OCI-M2 (cell line): Measurements from ENCODE around the gene TSHZ1.

Source experiments
- DNase-seq: peaks from one replicate; lab custom pipeline; 2025; ENCODE audit not compliant: unreplicated experiment; lab: John Stamatoyannopoulos, UW

The TSHZ1 gene, protein sequence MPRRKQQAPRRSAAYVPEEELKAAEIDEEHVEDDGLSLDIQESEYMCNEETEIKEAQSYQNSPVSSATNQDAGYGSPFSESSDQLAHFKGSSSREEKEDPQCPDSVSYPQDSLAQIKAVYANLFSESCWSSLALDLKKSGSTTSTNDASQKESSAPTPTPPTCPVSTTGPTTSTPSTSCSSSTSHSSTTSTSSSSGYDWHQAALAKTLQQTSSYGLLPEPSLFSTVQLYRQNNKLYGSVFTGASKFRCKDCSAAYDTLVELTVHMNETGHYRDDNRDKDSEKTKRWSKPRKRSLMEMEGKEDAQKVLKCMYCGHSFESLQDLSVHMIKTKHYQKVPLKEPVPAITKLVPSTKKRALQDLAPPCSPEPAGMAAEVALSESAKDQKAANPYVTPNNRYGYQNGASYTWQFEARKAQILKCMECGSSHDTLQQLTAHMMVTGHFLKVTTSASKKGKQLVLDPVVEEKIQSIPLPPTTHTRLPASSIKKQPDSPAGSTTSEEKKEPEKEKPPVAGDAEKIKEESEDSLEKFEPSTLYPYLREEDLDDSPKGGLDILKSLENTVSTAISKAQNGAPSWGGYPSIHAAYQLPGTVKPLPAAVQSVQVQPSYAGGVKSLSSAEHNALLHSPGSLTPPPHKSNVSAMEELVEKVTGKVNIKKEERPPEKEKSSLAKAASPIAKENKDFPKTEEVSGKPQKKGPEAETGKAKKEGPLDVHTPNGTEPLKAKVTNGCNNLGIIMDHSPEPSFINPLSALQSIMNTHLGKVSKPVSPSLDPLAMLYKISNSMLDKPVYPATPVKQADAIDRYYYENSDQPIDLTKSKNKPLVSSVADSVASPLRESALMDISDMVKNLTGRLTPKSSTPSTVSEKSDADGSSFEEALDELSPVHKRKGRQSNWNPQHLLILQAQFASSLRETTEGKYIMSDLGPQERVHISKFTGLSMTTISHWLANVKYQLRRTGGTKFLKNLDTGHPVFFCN (N-terminal part only)

DNA sequence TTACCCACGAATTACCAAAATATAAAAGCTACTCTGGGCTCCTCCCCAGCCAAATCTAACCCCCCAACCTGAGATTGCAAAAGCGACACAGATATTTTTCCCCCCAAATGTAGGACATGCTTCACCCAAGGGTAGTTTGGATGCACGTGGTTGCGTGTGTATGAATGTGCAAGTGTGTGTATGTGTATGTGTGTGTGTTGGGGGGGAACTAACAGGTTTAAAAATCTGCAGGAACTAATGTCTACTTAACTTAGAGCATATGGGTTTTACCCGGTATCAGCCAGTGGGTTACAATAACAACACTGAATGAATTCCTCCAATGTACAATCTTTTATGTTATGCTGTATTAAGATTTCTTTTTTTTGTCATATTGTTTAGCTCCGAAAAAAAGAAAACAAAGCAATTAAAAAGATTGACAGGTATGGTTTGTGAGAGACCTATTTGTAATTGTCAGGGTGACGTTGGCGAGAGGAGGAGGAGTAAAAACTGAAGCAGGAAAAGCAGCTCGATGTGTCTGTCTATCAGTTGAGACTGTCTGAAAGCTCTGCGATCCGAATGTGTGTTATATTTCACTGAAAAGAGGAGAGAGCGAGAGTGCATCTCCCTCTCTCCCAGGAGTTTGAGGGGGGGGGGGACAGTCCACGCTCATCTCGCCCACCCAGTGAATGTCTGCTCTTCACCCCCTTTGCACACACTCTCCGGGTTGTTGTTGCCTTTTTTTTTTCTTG is at the start of gene TSHZ1:
Gene TSHZ1 (plus strand): TSS at position 524 of the 728 bp plus-strand sequence. CDS start 1,080 bp downstream, outside the sequence.
- peak; percentile 8 for DNase-seq

DNA sequence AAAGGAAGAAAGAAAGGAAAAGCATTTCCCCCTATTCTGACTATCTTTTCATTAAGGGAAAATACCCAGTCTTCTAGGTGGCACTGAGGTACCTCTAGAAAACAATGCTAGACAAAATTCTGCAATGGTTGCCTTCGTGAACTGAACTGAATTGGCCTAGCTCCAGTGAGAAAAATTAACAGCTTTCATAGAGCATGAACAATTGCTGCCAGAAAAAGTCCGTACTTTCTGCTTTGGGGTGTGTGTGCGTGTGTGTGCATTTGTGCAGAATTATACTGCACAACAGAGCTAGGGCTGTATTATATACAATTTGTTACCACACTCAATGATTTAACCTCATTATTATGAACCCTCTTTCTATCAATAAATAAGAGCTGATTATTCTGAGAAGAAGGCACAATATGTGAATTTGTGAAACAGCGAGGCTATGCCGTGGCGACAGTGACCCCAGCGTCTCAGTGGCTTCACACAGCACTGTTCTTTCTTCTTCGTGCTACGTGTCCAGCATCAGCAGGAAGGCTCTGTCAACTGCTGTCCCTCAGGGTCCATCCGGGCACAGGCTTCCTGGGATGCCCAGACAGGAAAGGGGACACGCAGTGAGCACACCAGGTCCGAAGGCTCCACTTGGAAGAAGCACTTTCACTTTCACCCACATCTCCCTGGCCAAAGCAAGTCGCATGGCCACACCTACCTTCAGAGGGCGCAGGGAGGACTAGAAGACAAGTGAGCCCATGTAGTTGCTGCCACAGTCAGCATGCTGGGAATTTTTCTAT is 49.2 kb upstream of the TSHZ1 start:
- no peak for DNase-seq

DNA sequence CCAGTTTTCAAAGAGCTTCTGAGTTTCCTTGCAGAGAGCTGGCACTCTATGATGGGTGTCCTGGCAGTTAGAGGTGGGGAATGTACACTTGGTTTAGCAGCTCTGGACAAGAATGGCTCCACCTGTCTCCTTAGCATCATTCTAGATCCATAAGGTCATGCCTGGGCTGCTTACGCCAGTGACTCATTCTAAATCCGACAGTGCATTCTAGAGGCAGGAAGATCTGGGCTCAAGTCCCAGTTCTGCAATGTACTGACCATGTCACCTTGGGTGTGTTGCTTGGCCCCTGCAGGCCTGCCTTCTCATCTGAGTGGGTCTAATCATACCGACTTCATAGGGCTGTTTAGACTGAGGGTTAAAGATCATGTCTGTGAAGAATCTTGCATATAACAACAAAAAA is 48.1 kb upstream of the TSHZ1 start:
- no peak for DNase-seq

DNA sequence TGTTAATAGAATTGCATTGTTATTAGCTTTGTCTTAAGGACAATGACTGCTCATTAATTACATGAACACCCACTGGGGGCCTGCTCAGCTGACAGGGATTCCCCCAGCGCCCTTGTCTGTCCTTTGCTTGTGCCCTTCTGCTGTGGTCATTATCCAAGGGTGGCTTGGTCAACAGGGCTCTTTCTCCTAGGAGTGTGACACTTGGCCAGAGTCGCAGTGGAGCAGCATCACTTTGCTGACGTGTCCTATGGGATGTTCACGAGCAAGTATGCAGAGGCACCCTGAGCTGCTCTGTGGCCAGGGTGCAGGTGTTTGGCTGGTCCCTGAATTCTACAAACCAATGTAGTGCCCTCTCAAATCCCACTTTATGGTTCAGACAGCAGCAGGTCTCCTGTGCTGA is 47.6 kb upstream of the TSHZ1 start:
- DNase-seq = no peak

DNA sequence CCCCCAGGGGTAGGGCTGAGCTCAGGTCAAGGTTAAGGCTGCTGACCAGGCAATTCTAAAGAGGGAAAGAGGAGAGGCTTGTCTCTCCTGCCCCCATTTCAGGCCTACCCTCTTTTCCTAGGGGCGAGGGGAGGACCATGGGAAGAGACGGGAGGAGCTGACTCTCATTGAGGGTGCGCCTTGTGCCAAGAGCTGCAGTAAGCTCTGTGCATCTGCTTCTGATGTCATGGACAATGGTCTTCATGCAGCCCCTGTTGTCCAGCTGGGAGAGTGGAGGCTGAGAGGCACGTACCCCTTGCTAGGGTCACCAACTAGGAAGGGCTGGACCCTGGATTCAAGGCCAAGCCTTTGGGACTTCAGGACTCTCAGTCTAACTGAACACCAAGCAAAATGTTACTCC is 46.9 kb upstream of the TSHZ1 start:
- DNase-seq = no peak

DNA sequence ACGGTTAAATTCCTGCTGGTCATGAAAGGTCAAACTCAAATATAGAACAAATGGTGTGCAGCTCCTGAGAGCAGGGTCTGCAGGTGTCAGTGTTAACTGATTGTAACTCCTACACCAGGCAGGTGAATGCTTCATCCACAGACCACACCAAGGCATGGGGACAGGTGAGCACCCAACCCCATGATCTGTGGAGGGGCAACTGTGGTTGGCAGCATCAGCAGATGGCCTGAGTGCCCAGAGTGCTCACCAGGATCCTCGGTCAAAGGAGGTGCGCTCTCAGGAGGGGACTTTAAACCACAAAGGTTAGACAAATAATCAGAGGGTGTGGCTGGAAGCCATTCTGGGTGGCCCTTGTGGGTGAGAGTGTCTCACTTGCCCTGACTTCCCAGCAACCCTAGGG is 46.1 kb upstream of the TSHZ1 start:
- no peak for DNase-seq

DNA sequence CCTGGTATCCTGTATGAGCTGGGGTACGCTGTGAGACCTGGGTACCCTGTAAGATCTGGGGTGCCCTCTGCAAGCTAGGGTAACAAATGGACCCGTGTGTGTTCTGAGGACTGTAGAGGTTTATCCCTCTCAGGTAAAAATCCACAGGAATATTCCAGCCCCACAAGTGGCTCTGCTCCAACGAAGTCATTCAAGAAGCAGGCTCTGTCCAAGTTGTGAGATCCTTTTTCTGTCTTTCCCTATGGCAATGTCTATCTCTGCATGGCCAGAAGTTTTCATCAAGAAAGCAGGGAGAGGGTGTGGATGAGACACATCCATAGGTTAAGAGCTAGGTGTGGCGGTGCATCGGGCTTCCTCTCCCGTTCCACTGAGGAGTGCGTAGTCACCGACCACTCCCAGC is 44.7 kb upstream of the TSHZ1 start:
- DNase-seq = no peak

DNA sequence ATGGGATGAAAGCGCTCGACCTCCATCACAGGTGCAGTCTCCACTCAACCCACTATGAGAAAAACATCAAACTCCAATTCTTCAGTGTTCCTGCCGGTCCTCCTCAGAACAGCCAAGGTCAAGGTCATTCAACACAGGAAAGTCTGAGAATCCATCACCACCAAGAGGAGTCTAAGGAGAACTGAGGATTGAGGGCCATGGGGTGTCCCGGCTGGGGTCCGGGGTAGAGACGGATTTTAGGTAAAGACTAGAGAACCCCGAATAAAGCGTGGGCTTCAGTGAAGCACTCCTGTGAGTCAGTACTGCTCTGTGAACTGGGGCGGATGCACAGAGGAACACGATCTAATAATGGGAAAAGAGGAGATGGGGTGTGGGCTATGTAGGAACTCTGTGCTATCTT is 43.5 kb upstream of the TSHZ1 start:
- no peak for DNase-seq

DNA sequence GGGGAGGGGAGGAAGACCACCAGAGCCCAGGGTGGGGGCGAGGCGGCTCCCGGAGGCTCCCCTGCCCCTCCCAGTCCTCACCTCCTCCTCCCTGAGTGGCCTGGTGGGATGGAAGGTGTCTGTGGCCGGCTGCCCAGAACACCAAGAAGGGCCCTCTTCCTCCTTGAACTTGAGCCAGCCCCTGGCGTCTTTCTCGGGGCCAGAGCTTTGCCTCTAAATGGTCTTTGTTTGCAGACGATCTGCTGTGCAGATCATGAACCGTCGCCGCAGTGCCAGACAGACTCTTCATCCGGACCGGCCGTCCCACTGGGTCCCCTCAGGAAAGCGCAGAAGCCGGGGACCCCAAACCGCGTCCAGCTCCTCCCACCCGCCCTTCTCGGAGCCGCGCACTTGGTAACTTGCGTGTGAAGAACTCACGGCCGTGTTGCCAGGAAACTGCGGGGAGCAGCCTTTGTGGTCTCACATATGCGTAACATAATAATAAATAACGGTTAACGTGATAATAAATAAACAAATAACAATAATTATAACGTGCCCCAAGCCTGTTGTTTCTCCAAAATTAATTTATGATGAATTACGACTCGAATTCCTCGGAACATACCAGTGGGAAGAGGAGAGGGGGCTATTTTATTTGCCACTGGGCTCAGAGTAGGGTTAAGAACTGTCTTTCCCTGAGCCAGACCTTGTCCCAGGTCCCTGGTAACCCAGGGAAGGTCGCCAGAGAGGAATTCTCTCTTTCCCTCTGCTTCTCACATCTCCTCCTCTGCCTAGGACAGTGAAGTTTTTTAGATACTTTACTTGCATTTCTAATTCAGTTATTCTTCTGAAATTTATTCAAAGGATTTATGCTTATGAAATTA is 42.6 kb upstream of the TSHZ1 start:
- DNase-seq = no peak

DNA sequence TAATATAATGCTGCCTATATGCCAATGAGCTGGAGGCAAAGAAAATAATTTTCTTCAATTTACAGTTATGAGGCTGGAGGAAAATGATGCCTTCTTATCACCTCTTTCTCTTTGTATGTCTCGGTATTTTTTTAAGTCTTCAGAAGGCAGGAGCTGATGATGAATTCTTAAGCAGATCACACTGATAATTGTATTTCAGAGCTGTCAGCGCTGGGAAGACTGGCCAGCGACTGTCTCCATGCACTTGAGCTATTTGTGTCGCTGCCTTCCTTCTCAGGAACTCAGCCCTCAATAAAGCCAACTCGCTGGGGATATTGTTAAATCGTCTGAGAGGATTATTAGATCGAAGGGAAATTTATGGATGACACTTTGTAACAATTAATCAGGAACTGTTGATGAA is 42.0 kb upstream of the TSHZ1 start:
- DNase-seq = no peak

DNA sequence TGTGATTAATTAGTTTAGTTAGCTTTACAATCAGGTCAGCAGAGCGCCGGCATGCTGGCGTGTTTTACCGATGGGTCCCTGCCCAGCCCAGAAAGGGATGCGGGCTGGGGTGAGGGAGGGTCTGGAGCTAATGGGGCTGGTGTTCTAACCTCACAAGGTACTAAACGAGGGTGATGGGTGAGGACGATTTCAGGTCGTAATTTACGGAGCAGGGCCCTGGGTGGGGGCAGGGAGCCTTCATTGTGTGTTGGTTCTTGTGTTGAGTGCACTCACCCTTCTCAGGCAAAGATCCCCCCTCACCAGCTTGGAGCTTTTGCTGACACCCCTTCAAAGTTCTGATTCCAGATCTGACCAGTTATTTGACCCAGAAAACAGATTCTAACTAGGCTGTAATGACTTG is 41.2 kb upstream of the TSHZ1 start:
- no peak for DNase-seq

DNA sequence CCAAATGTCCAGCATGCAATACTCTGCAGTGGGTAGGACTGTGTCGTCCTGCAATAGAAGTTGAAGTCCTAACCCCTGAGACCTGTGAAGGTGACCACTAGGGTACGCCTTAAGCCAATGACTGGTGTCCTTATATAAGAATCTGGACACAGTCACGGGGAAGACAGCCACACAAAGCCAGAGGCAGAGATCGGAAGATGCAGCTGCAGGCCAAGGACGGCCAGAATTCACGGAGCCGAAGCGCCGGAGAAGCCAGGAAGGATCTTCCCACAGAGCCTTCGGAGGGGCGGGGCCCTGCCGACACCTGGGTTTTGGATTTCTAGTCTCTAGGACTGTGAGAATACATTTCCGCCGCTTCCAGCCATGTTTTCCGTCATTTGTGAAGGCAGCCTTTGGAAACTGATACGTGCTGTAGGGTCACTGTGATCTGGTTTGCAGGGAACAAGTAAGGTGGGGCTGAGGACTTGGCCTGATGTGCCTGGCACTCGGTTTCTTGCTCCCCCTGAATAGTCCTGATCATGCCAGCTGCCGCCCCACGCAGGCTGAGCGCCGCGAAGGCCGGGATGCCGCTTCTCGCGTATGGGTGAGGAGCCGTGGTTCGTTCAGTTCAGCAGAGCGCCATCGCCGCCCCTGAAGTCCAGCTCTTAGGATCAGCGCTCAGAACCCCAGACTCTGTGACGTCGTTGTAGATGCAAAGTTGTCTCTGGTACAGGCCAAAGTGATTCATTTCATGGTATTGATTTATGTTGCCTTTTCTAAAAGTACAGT is 40.4 kb upstream of the TSHZ1 start:
- no peak for DNase-seq

DNA sequence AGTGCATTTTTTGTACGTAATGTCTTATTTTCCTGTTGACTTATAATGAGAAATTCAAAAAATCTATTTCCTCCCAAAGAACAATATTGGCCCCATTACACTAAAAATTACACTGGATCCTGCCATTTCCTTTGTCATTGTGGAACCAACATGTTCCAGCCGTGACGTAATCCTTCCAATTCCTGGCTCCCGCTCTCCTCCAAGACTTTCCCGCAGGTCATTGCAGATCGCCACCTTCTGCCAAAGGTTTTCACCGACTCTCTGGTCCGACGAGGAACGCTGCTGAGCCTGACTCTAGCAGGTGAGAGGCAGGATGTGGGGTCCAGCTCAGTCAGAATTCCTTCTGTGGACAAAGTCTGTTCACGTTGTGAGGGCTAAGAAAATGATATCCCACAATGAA is 39.7 kb upstream of the TSHZ1 start:
- no peak for DNase-seq

DNA sequence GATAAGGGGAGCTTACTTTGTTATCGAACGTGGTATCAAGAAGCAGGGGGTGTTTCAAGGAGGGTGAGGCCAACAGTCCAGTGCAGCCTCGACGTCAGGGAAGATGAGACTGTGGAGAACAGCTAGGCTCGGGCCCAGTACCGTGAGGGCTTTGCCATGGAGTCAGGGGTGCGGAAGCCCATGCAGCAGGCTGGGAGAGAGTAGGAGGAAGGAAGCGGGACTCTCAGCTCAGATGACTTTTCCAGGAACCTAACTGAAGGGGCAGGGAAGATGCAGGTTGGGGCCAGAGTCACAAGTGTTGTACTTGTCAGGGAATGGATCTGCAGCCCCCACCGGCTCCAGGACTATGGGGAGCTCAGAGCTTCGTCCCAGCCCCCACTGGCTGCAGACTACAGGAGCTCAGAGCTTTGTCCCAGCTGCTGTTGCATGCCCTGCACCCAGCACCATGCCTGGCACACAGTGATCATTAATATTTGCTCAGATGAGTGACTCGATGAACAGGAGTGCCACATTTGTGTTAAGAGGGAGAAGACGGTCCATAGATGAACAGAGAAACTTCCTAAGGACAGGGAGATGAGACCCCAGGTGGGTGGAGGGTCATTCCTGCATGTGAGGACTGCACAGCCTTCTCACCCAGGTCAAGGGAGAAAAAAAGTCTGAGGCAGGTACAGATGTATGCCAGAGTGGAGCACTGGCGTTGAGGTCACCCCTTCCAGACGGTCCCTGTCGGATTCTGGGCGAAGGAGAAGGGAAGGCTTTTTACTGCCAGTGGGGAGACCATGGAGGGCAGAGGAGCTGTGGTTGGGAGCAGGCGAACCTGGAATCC is 38.1 kb upstream of the TSHZ1 start:
- no peak for DNase-seq

DNA sequence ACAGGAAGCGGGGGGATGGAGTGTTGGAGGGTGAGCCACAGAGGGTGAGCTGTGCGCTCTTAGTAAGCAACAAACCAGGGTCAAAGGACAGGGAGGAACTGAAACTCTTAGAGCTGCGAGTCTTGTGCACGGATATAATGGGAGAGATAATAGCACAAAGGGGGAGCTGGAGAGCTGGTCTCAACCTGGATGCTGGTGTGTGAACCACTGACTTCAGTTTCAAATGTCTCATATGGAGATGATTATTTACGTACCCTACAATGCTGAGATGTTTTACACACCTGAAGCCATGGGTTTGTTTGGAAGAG is 37.5 kb upstream of the TSHZ1 start:
- DNase-seq = no peak

DNA sequence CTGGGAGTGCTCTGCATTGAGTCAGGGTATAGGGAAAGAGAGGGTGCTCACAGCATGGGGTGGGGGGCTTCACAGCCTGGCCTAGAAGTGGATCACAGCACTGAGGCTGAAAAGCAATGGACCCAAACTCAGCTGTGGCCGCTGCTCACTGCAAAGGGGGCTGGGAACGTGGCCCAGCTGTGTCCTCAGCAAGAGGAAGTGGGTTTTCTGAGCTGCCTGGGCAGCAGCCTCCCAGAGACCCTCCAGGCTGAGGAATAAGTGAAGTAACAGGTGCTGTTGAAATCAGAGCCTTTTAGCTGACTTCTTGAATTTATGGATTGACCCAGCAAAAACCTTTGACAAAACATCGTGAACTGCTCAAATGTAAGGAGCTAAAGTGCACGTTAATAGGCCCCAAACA is 36.9 kb upstream of the TSHZ1 start:
- no peak for DNase-seq

DNA sequence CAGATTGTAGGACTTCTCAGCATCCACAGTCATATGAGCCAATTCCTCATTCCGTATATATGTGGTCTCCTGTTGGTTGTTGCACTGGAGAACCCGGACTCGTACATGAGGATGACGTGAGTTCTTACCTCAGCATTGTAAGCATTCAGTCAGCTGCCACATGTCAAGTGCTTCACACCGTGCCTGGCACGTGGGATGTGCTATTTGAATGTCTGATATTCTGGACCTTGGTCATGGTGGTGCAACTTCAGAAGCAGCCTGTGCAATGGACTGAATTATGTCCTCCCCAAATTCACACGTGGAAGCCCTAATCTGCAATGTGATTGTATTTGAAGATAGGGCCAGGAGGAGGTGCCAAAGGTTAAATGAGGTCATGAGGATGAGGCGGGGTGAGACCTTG is 33.7 kb upstream of the TSHZ1 start:
- DNase-seq = no peak

DNA sequence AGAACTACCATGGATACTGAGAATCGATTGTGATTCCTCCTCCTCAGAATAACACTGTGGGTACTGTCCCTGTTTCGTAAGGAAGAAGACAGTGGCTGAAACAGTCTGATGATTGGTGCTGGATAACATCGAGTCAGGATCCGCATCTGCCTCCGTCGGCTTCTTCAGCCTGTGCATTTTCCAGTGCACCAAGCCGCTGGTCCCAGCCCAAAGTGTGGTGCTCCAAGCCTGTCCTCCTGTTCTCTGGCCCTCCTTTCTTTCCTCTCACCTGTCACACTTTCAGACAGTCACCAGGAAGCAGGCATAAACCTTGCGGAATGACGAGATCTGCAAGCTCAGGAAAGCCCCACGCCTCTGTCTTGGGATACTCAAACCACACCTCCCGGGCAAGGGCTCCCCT is 32.2 kb upstream of the TSHZ1 start:
- no peak for DNase-seq
